K562 (cell line): Measurements from ENCODE around the gene CNTN5.

Source experiments
- CBFB ChIP-seq: sonication (generic); formaldehyde crosslinking; IDR thresholded peaks from 2 replicates; pipeline ENCODE4 v1.4.0; 2020; ENCODE audit warnings: mild to moderate bottlenecking, missing genetic modification reagents
- HNRNPK ChIP-seq: fragments of 200-400 bp; formaldehyde crosslinking; IDR thresholded peaks from one replicate; pipeline ENCODE4 v1.6.1; 2018; ENCODE audit warnings: mild to moderate bottlenecking, low read depth, low read length; ENCODE audit not compliant: poor library complexity, severe bottlenecking
- NBN ChIP-seq: fragments of 450-650 bp; IDR thresholded peaks from 2 replicates; pipeline ENCODE4 v1.6.1; 2016; ENCODE audit warnings: low read depth, mild to moderate bottlenecking
- POLR2G ChIP-seq: fragments of 200-400 bp; formaldehyde crosslinking; IDR thresholded peaks from 2 replicates; pipeline ENCODE4 v1.6.1; 2017; ENCODE audit warnings: low read depth, mild to moderate bottlenecking, antibody characterized with exemption, low read length, moderate library complexity
- ZFX ChIP-seq: sonication (generic); formaldehyde crosslinking; IDR thresholded peaks from 2 replicates; pipeline ENCODE4 v1.8.0; 2022; ENCODE audit warnings: mild to moderate bottlenecking, missing genetic modification reagents, moderate library complexity
- ZNF785 ChIP-seq: fragments of 250-450 bp; sonication (Bioruptor Pico); IDR thresholded peaks from 2 replicates; pipeline ENCODE4 v1.4.0; 2020; ENCODE audit warnings: mild to moderate bottlenecking
- ZNF79 ChIP-seq: fragments of 250-450 bp; sonication (Bioruptor Pico); IDR thresholded peaks from 2 replicates; pipeline ENCODE4 v1.4.0; 2020; ENCODE audit warnings: low read depth, mild to moderate bottlenecking, moderate library complexity
- ZSCAN29 ChIP-seq: fragments of 450-650 bp; IDR thresholded peaks from 2 replicates; pipeline ENCODE4 v1.6.1; 2017
- TF ChIP-seq, protein P1 (sequence below): sonication (generic); formaldehyde crosslinking; IDR thresholded peaks from 2 replicates; pipeline ENCODE4 v1.5.0; 2020; ENCODE audit warnings: missing genetic modification reagents
- TF ChIP-seq, protein P2 (sequence below): fragments of 450-650 bp; IDR thresholded peaks from 2 replicates; pipeline ENCODE4 v1.6.1; 2014; ENCODE audit warnings: low read depth, mild to moderate bottlenecking, moderate library complexity, borderline replicate concordance
- TF ChIP-seq, protein P3 (sequence below), 3 experiments: IDR thresholded peaks in 2 of 3; conservative IDR thresholded peaks in 1 of 3; 2 replicates each; pipeline ENCODE4 v1.5.1; 2011 to 2012; ENCODE audit warnings: low read length in 3 of 3, mild to moderate bottlenecking in 3 of 3, control low read depth in 2 of 3, improper control_type of control experiment in 1 of 3, inconsistent platforms in 1 of 3, low read depth in 1 of 3, mixed read lengths in 1 of 3, moderate library complexity in 1 of 3; ENCODE audit not compliant: insufficient read depth in 2 of 3

DNA sequence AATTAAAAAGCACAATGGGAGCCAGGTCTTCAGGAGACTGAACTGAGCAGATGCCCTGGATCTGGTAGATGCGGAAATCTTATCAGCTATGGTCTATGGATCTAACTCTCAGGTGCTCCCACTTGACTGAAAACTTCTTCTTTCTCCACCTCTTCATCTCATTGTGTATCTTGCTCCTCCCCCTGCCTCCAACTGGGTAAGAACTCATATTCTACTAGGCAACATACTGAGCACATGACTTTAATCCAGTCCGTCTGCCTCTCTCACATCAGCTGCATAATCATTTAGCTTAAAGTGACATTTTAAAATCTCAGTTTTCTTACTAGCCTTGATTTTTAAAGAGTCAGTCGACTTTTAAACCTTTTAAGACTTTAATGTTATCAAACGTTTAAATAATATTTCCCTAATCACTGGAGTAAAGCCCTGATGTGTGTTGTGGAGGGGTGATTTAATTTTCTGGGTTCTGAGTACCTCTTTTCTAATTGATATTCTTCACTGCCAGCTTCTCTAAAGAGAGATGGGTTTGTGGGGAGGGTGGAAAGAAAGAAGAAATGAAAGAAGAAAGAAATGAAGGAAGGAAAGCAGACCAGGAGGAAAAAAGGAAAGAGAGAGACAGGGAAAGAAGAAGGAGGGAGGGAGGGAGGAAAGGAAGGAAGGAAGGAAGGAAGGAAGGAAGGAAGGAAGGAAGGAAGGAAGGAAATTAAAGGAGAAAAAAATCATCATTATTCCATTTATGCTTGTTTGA is 1073.5 kb downstream of the CNTN5 start:
- TF ChIP-seq, protein P1, sequence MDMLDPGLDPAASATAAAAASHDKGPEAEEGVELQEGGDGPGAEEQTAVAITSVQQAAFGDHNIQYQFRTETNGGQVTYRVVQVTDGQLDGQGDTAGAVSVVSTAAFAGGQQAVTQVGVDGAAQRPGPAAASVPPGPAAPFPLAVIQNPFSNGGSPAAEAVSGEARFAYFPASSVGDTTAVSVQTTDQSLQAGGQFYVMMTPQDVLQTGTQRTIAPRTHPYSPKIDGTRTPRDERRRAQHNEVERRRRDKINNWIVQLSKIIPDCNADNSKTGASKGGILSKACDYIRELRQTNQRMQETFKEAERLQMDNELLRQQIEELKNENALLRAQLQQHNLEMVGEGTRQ (CRISPR knock-in tag), result no peak
- TF ChIP-seq, protein P2, sequence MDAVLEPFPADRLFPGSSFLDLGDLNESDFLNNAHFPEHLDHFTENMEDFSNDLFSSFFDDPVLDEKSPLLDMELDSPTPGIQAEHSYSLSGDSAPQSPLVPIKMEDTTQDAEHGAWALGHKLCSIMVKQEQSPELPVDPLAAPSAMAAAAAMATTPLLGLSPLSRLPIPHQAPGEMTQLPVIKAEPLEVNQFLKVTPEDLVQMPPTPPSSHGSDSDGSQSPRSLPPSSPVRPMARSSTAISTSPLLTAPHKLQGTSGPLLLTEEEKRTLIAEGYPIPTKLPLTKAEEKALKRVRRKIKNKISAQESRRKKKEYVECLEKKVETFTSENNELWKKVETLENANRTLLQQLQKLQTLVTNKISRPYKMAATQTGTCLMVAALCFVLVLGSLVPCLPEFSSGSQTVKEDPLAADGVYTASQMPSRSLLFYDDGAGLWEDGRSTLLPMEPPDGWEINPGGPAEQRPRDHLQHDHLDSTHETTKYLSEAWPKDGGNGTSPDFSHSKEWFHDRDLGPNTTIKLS, result no peak
- TF ChIP-seq ZSCAN29 (no peak), NBN (no peak), ZFX (CRISPR knock-in tag) (no peak), POLR2G (no peak), ZNF785 (CRISPR knock-in tag) (no peak), ZNF79 (CRISPR knock-in tag) (no peak), CBFB (CRISPR knock-in tag) (no peak), HNRNPK (no peak)
- TF ChIP-seq, protein P3, sequence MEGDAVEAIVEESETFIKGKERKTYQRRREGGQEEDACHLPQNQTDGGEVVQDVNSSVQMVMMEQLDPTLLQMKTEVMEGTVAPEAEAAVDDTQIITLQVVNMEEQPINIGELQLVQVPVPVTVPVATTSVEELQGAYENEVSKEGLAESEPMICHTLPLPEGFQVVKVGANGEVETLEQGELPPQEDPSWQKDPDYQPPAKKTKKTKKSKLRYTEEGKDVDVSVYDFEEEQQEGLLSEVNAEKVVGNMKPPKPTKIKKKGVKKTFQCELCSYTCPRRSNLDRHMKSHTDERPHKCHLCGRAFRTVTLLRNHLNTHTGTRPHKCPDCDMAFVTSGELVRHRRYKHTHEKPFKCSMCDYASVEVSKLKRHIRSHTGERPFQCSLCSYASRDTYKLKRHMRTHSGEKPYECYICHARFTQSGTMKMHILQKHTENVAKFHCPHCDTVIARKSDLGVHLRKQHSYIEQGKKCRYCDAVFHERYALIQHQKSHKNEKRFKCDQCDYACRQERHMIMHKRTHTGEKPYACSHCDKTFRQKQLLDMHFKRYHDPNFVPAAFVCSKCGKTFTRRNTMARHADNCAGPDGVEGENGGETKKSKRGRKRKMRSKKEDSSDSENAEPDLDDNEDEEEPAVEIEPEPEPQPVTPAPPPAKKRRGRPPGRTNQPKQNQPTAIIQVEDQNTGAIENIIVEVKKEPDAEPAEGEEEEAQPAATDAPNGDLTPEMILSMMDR (IDR thresholded peaks at IDR 0.05 in 2 of 3, conservative IDR thresholded peaks at IDR 0.05 in 1 of 3; ENCODE audit: insufficient read depth in 2 of 3, low read depth in 1 of 3, low read length in 3 of 3), result no peak
